NCI-H524 (cell line): Measurements from ENCODE around the gene RIN3.

Experiments used
- DNase-seq, 2 experiments: peaks; one replicate each; lab custom pipeline; 2025; lab: John Stamatoyannopoulos, UW

The RIN3 gene

GRCh38 chr14:92719421-92719820 is 205.8 kb downstream of the RIN3 start:
- DNase-seq: no peak

- no peak for DNase-seq
These were observed 206.3 kb downstream of the RIN3 start for GRCh38 chr14:92719890-92720323.

GRCh38 chr14:92724516-92725340 is 211.1 kb downstream of the RIN3 start:
- no peak for DNase-seq

- no peak for DNase-seq
These were observed 212.8 kb downstream of the RIN3 start for GRCh38 chr14:92726135-92726932.

GRCh38 chr14:92726933-92727262 is 213.3 kb downstream of the RIN3 start:
- no peak for DNase-seq

- DNase-seq: no peak
These were observed 215.3 kb downstream of the RIN3 start for GRCh38 chr14:92728759-92729364.

- DNase-seq: no peak
These were observed 216.2 kb downstream of the RIN3 start for GRCh38 chr14:92729634-92730358.

- no peak for DNase-seq
These were observed 218.1 kb downstream of the RIN3 start for GRCh38 chr14:92731622-92732115.

- no peak for DNase-seq
These were observed 219.4 kb downstream of the RIN3 start for GRCh38 chr14:92733007-92733406.

- DNase-seq: no peak
These were observed 221.0 kb downstream of the RIN3 start for GRCh38 chr14:92734618-92735017.

- no peak for DNase-seq
These were observed 221.8 kb downstream of the RIN3 start for GRCh38 chr14:92735344-92735743.

GRCh38 chr14:92737206-92737605 is 223.6 kb downstream of the RIN3 start:
- no peak for DNase-seq

GRCh38 chr14:92737619-92738188 is 224.1 kb downstream of the RIN3 start:
- DNase-seq: no peak
